Frontal cortex (tissue), 4 donors: ENCODE measurements around the gene CACNA1G. TPM values are rescaled to one million over a fixed set of nuclear protein-coding genes. Genes with fewer than 3 reads are reported as not detected.

Source experiments
- DNase-seq, 2 donors: peaks; one replicate each; pipeline ENCODE4 v3.0.0; 2012; ENCODE audit warnings: low spot score in 2 of 2
- FAIRE-seq: peaks from 2 replicates; lab custom pipeline; 2012; peaks lifted over from hg19 to GRCh38; lab: Jason Lieb, UNC
- total RNA-seq: library from RNA; depleted of rRNA; stranded (reverse); fragments of >200 nt; gene quantifications from one replicate; pipeline ENCODE4 v1.2.3, GENCODE V29; 2014
- donor health status: control.
- donor health status: control.
- donor health status: control.

CACNA1G gene
- total RNA-seq, 1 donor from 2014 or later = 7.7 TPM

GRCh38 chr17:50676065-50676975, 115.8 kb downstream of the CACNA1G start:
- DNase-seq = no peak
- FAIRE-seq = no peak

Other genes with a start within 250 kb of the CACNA1G start
- 9.0 TPM for gene XYLT2, start 214.6 kb upstream of the CACNA1G start, total RNA-seq
- gene MRPL27, start 187.5 kb upstream of the CACNA1G start, total RNA-seq = 38.7 TPM
- 1.2 TPM for gene EME1, start 187.5 kb upstream of the CACNA1G start, total RNA-seq
- gene LRRC59, start 163.2 kb upstream of the CACNA1G start, total RNA-seq = 38.7 TPM
- 2.0 TPM for gene ACSF2, start 134.5 kb upstream of the CACNA1G start, total RNA-seq
- not detected for gene CHAD, start 91.8 kb upstream of the CACNA1G start, total RNA-seq
- gene RSAD1, start 81.9 kb upstream of the CACNA1G start, total RNA-seq = 17.1 TPM
- gene MYCBPAP, start 52.3 kb upstream of the CACNA1G start, total RNA-seq = 0.82 TPM
- gene EPN3, start 28.0 kb upstream of the CACNA1G start, total RNA-seq = 0.41 TPM
- gene SPATA20, start 13.5 kb upstream of the CACNA1G start, total RNA-seq = 26.9 TPM
- not detected for gene ABCC3, start 74.2 kb downstream of the CACNA1G start, total RNA-seq
- 28.9 TPM for gene ANKRD40, start 147.2 kb downstream of the CACNA1G start, total RNA-seq
- gene LUC7L3, start 158.9 kb downstream of the CACNA1G start, total RNA-seq = 115 TPM
- not detected for gene ANKRD40CL, start 206.8 kb downstream of the CACNA1G start, total RNA-seq